SK-N-SH (cell line): ENCODE data around the gene DNAJC1. TPM values are rescaled to one million over a fixed set of nuclear protein-coding genes. Genes with fewer than 3 reads are reported as not detected.

Experiments used
- CTCF ChIA-PET: fragments of 300-600, 350-600 bp; formaldehyde crosslinking; extraction: SDS; loops from one replicate; lab custom pipeline; 2021; lab: Yijun Ruan, JAX
- POLR2A ChIA-PET: fragments of 350-600 bp; sonication (Branson Sonifier 250); formaldehyde crosslinking; extraction: SDS; loops from one replicate; lab custom pipeline; 2020; ENCODE audit warnings: antibody characterized with exemption, inconsistent platforms; lab: Yijun Ruan, JAX
- DNase-seq: peaks from one replicate; pipeline ENCODE4 v3.0.0; 2012
- H2AFZ ChIP-seq: fragments of 200-600 bp; sonication (generic); 2 replicates; pipeline ENCODE4 v1.8.1; 2016; ENCODE audit warnings: antibody characterized with exemption, mild to moderate bottlenecking, low read depth
- H3F3A ChIP-seq: fragments of 200-600 bp; sonication (generic); replicated peaks from 2 replicates; pipeline ENCODE3; 2016; ENCODE audit warnings: antibody characterized with exemption, mild to moderate bottlenecking; ENCODE audit not compliant: insufficient read depth
- H3K27ac ChIP-seq, 2 experiments: fragments of 200-500 bp in 1 of 2; fragments of 200-600 bp in 1 of 2; sonication (Bioruptor generic) in 1 of 2; sonication (generic), shearing (Covaris generic) in 1 of 2; 2 replicates each; pipeline versions ENCODE4 v1.5.1 to v1.6.1; 2014 to 2016; ENCODE audit warnings: low read depth in 2 of 2, inconsistent platforms in 1 of 2, low read length in 1 of 2, mild to moderate bottlenecking in 1 of 2, mixed read lengths in 1 of 2
- H3K27me3 ChIP-seq: fragments of 200-600 bp; sonication (generic), shearing (Covaris generic); 2 replicates; pipeline ENCODE4 v1.6.1; 2016; ENCODE audit warnings: mixed run types; ENCODE audit not compliant: insufficient read depth
- H3K36me3 ChIP-seq, 2 experiments: fragments of 200-500 bp in 1 of 2; fragments of 200-600 bp in 1 of 2; sonication (Bioruptor generic) in 1 of 2; sonication (generic) in 1 of 2; replicated peaks in 1 of 2; 2 replicates each; pipeline versions ENCODE3 to v1.5.1; 2014 to 2016; ENCODE audit warnings: low read length in 1 of 2, mild to moderate bottlenecking in 1 of 2; ENCODE audit not compliant: insufficient read depth in 2 of 2, control insufficient read depth in 1 of 2
- H3K4me1 ChIP-seq, 2 experiments: fragments of 200-500 bp in 1 of 2; fragments of 200-600 bp in 1 of 2; sonication (Bioruptor generic) in 1 of 2; sonication (generic), shearing (Covaris generic) in 1 of 2; 2 replicates each; pipeline versions ENCODE4 v1.5.1 to v1.6.1; 2014 to 2016; ENCODE audit warnings: low read depth in 1 of 2, low read length in 1 of 2, mixed run types in 1 of 2; ENCODE audit not compliant: insufficient read depth in 2 of 2, control insufficient read depth in 1 of 2
- H3K4me2 ChIP-seq: fragments of 200-600 bp; sonication (generic), shearing (Covaris generic); 2 replicates; pipeline ENCODE4 v1.6.1; 2017; ENCODE audit warnings: mixed run types
- H3K4me3 ChIP-seq, 2 experiments: fragments of 200-500 bp in 1 of 2; fragments of 200-600 bp in 1 of 2; sonication (Bioruptor generic) in 1 of 2; sonication (generic), shearing (Covaris generic) in 1 of 2; 2 replicates each; pipeline versions ENCODE4 v1.5.1 to v1.8.1; 2014 to 2016; ENCODE audit warnings: low read depth in 2 of 2, inconsistent platforms in 1 of 2, low read length in 1 of 2, mild to moderate bottlenecking in 1 of 2, mixed read lengths in 1 of 2, moderate library complexity in 1 of 2
- H3K79me2 ChIP-seq: fragments of 200-600 bp; sonication (generic); 2 replicates; pipeline ENCODE4 v1.8.1; 2017; ENCODE audit warnings: mild to moderate bottlenecking; ENCODE audit not compliant: insufficient read depth
- H3K9ac ChIP-seq: fragments of 200-600 bp; sonication (generic); 2 replicates; pipeline ENCODE4 v1.6.1; 2017; ENCODE audit warnings: mixed run types
- H3K9me2 ChIP-seq: fragments of 200-600 bp; sonication (generic); 2 replicates; pipeline ENCODE4 v1.6.1; 2017; ENCODE audit warnings: mixed run types
- H3K9me3 ChIP-seq: fragments of 200-600 bp; sonication (generic); 2 replicates; pipeline ENCODE4 v1.6.1; 2017; ENCODE audit warnings: mixed run types, mild to moderate bottlenecking, moderate library complexity
- H4K20me1 ChIP-seq: fragments of 200-600 bp; sonication (generic); 2 replicates; pipeline ENCODE4 v1.6.1; 2017; ENCODE audit warnings: mild to moderate bottlenecking, mixed run types; ENCODE audit not compliant: insufficient read depth
- EP300 ChIP-seq, 2 experiments: IDR thresholded peaks; 2 replicates each; pipeline versions ENCODE4 v1.4.0 to v1.6.1; 2012; ENCODE audit warnings: borderline replicate concordance in 1 of 2, low read depth in 1 of 2, low read length in 1 of 2
- FOSL2 ChIP-seq: IDR thresholded peaks from 2 replicates; pipeline ENCODE4 v1.4.0; 2012; ENCODE audit warnings: low read depth, mild to moderate bottlenecking, moderate library complexity, borderline replicate concordance
- FOXJ3 ChIP-seq: sonication (generic); formaldehyde crosslinking; IDR thresholded peaks from 2 replicates; pipeline ENCODE4 v1.5.1; 2020; ENCODE audit warnings: mild to moderate bottlenecking, missing genetic modification reagents
- FOXM1 ChIP-seq: IDR thresholded peaks from 2 replicates; pipeline ENCODE4 v1.4.0; 2012; ENCODE audit warnings: low read depth, mild to moderate bottlenecking
- GATA2 ChIP-seq: sonication (generic); formaldehyde crosslinking; IDR thresholded peaks from 2 replicates; pipeline ENCODE4 v1.5.0; 2020; ENCODE audit warnings: mild to moderate bottlenecking, missing genetic modification reagents
- NFIC ChIP-seq: IDR thresholded peaks from 2 replicates; pipeline ENCODE4 v1.4.0; 2012; ENCODE audit warnings: borderline replicate concordance
- POLR2AphosphoS5 ChIP-seq: IDR thresholded peaks from 2 replicates; pipeline ENCODE4 v1.6.1; 2012; ENCODE audit warnings: low read depth, low read length
- RFX5 ChIP-seq: IDR thresholded peaks from 2 replicates; pipeline ENCODE4 v1.6.1; 2012; ENCODE audit warnings: mild to moderate bottlenecking, improper control_type of control experiment, low read length
- RXRA ChIP-seq: IDR thresholded peaks from 2 replicates; pipeline ENCODE4 v1.4.0; 2012; ENCODE audit warnings: low read depth, mild to moderate bottlenecking, borderline replicate concordance
- TEAD4 ChIP-seq: IDR thresholded peaks from 2 replicates; pipeline ENCODE4 v1.4.0; 2012; ENCODE audit warnings: mild to moderate bottlenecking, borderline replicate concordance; ENCODE audit not compliant: insufficient read depth
- WGBS: methylation state at CpG from one replicate; pipeline ENCODE4 v1.1.6; 2017; ENCODE audit warnings: low lambda C conversion rate; 5-methylcytosine and 5-hydroxymethylcytosine counted together
- polyA plus RNA-seq, 3 experiments: library from polyadenylated mRNA; depleted of rRNA; stranded (reverse); fragments of >200 nt; gene quantifications; 2 replicates each; pipeline ENCODE4 v1.2.3, GENCODE V29; 2012
- TF ChIP-seq, protein P1 (sequence below): fragments of 200-600 bp; sonication (generic); IDR thresholded peaks from 2 replicates; pipeline ENCODE4 v1.6.1; 2017; ENCODE audit warnings: antibody characterized with exemption, mild to moderate bottlenecking, moderate library complexity
- TF ChIP-seq, protein P2 (sequence below): IDR thresholded peaks from 2 replicates; pipeline ENCODE4 v1.6.1; 2012; ENCODE audit warnings: mild to moderate bottlenecking, low read depth, low read length, moderate library complexity
- TF ChIP-seq, protein P3 (sequence below): IDR thresholded peaks from 2 replicates; pipeline ENCODE4 v1.4.0; 2012; ENCODE audit warnings: low read depth

DNAJC1 gene
- polyA plus RNA-seq, 1 of the 3 experiments (the other 2 are of a cell fraction): 9.3 TPM

DNA sequence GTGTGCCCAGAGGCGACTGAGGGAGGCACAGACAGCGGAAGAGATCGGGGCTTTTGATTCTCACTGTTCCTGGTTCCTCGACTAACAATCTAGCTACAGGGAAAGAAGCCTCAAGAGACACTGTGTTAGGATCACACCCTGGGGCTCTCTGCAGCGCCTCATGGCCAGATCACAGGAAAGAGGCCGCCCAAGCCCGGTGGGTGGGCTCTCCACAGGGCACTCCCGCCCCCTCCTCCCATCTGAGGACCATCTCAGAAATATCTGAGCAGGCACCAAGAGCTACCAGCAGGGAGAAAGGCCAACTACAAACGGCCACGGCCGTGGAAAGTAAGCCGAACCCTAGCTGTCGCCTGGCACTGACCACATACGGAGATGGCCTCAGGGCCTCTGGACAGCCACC lies 245.3 kb downstream of the DNAJC1 start:
- Histone ChIP-seq H3K9me2 (no peaks in the 10 kb centered on the region), H3K9me3 (no peaks in the 10 kb centered on the region), H3K4me3 (no peak overlapping the region), H3K27me3 (no peaks in the 10 kb centered on the region), H3F3A (no peaks in the 10 kb centered on the region), H3K27ac (no peak overlapping the region), H3K9ac (no peak overlapping the region), H3K36me3 (no peaks in the 10 kb centered on the region)
- POLR2A ChIA-PET: no interaction called here
- DNase-seq: no peak
- CTCF ChIA-PET: interaction anchor here (1.2 kb wide), 1 partner anchor 11 kb away, joined by 3 read pairs; no protein-coding TSS in a partner anchor
- WGBS: 95% methylated on average over 9 of the region's 14 CpGs
- TF ChIP-seq, protein P1, sequence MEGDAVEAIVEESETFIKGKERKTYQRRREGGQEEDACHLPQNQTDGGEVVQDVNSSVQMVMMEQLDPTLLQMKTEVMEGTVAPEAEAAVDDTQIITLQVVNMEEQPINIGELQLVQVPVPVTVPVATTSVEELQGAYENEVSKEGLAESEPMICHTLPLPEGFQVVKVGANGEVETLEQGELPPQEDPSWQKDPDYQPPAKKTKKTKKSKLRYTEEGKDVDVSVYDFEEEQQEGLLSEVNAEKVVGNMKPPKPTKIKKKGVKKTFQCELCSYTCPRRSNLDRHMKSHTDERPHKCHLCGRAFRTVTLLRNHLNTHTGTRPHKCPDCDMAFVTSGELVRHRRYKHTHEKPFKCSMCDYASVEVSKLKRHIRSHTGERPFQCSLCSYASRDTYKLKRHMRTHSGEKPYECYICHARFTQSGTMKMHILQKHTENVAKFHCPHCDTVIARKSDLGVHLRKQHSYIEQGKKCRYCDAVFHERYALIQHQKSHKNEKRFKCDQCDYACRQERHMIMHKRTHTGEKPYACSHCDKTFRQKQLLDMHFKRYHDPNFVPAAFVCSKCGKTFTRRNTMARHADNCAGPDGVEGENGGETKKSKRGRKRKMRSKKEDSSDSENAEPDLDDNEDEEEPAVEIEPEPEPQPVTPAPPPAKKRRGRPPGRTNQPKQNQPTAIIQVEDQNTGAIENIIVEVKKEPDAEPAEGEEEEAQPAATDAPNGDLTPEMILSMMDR: no peak
- TF ChIP-seq NFIC (no peak), TEAD4 (no peak), FOXM1 (no peak), GATA2 (CRISPR knock-in tag) (no peak)
- TF ChIP-seq, all 33 proteins: peak for 0
- Histone ChIP-seq H2AFZ (no peak overlapping the region), H3K4me2 (no peak overlapping the region), H4K20me1 (no peaks in the 10 kb centered on the region), H3K4me1 (peaks cover 0 to 13% of the 10 kb centered on the region in 2 experiments; a peak in 1 of 4 replicates), H3K79me2 (no peaks in the 10 kb centered on the region)

DNA sequence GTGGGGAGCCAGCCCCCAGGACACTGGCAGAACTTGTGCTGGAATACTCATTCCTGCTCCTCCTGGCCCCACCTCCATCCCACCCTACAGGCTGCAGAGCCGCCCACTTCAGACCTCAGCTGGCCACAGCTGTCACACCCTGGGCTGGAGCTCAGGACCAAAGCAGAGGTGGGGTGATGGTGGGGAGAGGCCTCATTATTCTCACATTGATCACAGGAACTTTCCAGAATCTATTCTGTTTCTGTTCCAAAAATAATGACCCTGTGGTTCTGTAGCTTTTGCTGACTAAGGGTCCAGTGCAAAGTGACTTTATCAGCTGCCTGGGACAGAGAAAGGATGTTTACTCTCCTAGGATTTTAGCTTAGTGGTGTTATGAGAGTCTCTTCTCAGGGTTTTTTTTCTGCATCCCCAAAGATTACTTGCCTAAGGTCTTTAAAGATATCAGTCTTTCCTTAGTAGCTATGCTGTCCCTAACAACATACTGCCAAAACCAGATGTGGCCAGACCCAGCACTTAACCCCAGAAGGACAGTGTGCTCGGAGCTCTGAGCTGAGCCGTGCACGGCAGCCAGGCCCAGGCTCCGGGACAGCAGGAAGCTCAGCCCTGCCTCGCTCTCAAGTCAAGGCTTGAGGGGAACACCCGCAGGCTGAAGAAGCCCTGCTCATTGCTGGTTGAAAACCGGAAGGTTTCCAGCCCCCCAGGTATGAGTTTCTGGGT lies 246.2 kb downstream of the DNAJC1 start:
- peak; percentile 41 for DNase-seq
- TF ChIP-seq EP300 (IDR thresholded peaks at IDR 0.05; ENCODE audit: borderline replicate concordance in 1 of 2, low read depth in 1 of 2, low read length in 1 of 2) (no peak), RXRA (no peak), FOSL2 (no peak), NFIC (no peak), RFX5 (no peak), FOXM1 (no peak), FOXJ3 (CRISPR knock-in tag) (no peak), GATA2 (CRISPR knock-in tag) (no peak), POLR2AphosphoS5 (no peak)
- TF ChIP-seq, protein P2, sequence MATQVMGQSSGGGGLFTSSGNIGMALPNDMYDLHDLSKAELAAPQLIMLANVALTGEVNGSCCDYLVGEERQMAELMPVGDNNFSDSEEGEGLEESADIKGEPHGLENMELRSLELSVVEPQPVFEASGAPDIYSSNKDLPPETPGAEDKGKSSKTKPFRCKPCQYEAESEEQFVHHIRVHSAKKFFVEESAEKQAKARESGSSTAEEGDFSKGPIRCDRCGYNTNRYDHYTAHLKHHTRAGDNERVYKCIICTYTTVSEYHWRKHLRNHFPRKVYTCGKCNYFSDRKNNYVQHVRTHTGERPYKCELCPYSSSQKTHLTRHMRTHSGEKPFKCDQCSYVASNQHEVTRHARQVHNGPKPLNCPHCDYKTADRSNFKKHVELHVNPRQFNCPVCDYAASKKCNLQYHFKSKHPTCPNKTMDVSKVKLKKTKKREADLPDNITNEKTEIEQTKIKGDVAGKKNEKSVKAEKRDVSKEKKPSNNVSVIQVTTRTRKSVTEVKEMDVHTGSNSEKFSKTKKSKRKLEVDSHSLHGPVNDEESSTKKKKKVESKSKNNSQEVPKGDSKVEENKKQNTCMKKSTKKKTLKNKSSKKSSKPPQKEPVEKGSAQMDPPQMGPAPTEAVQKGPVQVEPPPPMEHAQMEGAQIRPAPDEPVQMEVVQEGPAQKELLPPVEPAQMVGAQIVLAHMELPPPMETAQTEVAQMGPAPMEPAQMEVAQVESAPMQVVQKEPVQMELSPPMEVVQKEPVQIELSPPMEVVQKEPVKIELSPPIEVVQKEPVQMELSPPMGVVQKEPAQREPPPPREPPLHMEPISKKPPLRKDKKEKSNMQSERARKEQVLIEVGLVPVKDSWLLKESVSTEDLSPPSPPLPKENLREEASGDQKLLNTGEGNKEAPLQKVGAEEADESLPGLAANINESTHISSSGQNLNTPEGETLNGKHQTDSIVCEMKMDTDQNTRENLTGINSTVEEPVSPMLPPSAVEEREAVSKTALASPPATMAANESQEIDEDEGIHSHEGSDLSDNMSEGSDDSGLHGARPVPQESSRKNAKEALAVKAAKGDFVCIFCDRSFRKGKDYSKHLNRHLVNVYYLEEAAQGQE: no peak
- TF ChIP-seq, protein P3, sequence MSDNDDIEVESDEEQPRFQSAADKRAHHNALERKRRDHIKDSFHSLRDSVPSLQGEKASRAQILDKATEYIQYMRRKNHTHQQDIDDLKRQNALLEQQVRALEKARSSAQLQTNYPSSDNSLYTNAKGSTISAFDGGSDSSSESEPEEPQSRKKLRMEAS: no peak
- TF ChIP-seq, all 33 proteins: peak for 0
- H3K36me3 ChIP-seq: no peaks in the 10 kb centered on the region
- ChIA-PET CTCF (interaction anchor here (1.1 to 1.2 kb wide), 2 partner anchors 12 to 37 kb away, joined by 3 to 4 read pairs; no protein-coding TSS in a partner anchor), POLR2A (no interaction called here)
- peaks cover 0 to 20% of the 10 kb centered on the region in 2 experiments; a peak in 1 of 4 replicates for H3K4me1 ChIP-seq
- H3K9me2 ChIP-seq: no peaks in the 10 kb centered on the region
- WGBS: 100% methylated on average over 1 of the region's 8 CpGs
- no peak overlapping the region for H3K9ac ChIP-seq
- no peak overlapping the region for H3K4me3 ChIP-seq
- no peak overlapping the region for H3K4me2 ChIP-seq
- H3K79me2 ChIP-seq: no peaks in the 10 kb centered on the region
- H3K27ac ChIP-seq: no peak overlapping the region
- no peaks in the 10 kb centered on the region for H4K20me1 ChIP-seq
- H3F3A ChIP-seq: no peaks in the 10 kb centered on the region
- H3K9me3 ChIP-seq: no peaks in the 10 kb centered on the region
- H3K27me3 ChIP-seq: no peaks in the 10 kb centered on the region
- H2AFZ ChIP-seq: no peak overlapping the region
